Measurements from ENCODE around the gene C17orf107.

DNA sequence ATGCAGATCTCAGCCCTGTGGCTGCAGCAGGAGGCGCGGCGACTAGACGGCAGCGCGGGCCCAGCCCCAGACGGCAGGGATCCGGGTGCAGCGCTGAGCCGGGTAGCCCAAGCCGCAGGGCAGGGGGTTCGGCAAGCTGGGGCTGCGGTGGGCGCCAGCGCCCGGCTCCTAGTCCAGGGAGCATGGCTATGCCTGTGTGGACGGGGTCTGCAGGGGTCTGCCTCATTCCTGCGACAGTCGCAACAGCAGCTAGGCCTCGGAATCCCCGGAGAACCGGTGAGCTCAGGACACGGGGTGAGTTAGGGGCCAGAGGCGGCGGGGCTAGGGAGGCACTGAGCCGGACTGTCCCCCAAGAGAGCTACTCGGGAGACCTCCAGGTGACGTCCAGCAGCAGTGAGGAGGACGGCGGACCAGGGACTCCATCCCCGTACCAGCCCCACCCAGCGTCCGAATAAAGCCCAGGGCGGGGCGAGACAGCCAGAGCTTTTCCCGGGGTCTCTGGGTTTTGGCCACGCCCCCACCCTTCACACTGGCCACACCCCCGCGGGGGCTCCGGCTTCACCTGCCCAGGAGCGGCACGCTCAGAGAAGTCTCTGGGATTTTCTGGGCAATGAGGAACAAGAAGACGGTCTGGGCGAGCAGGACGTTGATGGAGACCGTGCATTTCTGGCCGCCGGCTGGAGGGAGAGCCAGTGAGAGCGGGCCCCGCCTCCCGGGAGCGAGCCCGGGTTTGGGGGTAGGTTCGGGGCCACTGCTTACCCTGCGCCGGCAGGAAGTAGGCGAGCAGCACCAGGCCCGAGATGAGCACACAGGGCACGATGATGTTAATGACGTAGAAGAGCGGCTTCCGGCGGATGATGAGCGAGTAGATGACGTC is 1.1 kb downstream of the C17orf107 start:
- TF ChIP-seq GATA2 (IDR thresholded peaks at IDR 0.05; ENCODE audit: low read depth, low read length) (no peak), GATA3 (IDR thresholded peaks at IDR 0.05; ENCODE audit: low read depth, low read length) (no peak)
